Measurements from ENCODE around the gene MAGI2.

- TF ChIP-seq CTCF (IDR thresholded peaks at IDR 0.05) (no peak), POLR2A (IDR thresholded peaks at IDR 0.05) (no peak)
Measured at GRCh38 chr7:79459381-79459780, 5.9 kb upstream of the MAGI2 start.

All from body of pancreas (tissue), 4 donors.